SK-N-SH (cell line): ENCODE results near the gene OR2H1. TPM values are rescaled to one million over a fixed set of nuclear protein-coding genes. Genes with fewer than 3 reads are reported as not detected.

Experiments used
- CTCF ChIA-PET: fragments of 300-600, 350-600 bp; formaldehyde crosslinking; extraction: SDS; loops from one replicate; lab custom pipeline; 2021; lab: Yijun Ruan, JAX
- POLR2A ChIA-PET: fragments of 350-600 bp; sonication (Branson Sonifier 250); formaldehyde crosslinking; extraction: SDS; loops from one replicate; lab custom pipeline; 2020; ENCODE audit warnings: antibody characterized with exemption, inconsistent platforms; lab: Yijun Ruan, JAX
- DNase-seq: peaks from one replicate; pipeline ENCODE4 v3.0.0; 2012
- H2AFZ ChIP-seq: fragments of 200-600 bp; sonication (generic); 2 replicates; pipeline ENCODE4 v1.8.1; 2016; ENCODE audit warnings: antibody characterized with exemption, mild to moderate bottlenecking, low read depth
- H3F3A ChIP-seq: fragments of 200-600 bp; sonication (generic); replicated peaks from 2 replicates; pipeline ENCODE3; 2016; ENCODE audit warnings: antibody characterized with exemption, mild to moderate bottlenecking; ENCODE audit not compliant: insufficient read depth
- H3K27ac ChIP-seq, 2 experiments: fragments of 200-500 bp in 1 of 2; fragments of 200-600 bp in 1 of 2; sonication (Bioruptor generic) in 1 of 2; sonication (generic), shearing (Covaris generic) in 1 of 2; 2 replicates each; pipeline versions ENCODE4 v1.5.1 to v1.6.1; 2014 to 2016; ENCODE audit warnings: low read depth in 2 of 2, inconsistent platforms in 1 of 2, low read length in 1 of 2, mild to moderate bottlenecking in 1 of 2, mixed read lengths in 1 of 2
- H3K27me3 ChIP-seq: fragments of 200-600 bp; sonication (generic), shearing (Covaris generic); 2 replicates; pipeline ENCODE4 v1.6.1; 2016; ENCODE audit warnings: mixed run types; ENCODE audit not compliant: insufficient read depth
- H3K36me3 ChIP-seq, 2 experiments: fragments of 200-500 bp in 1 of 2; fragments of 200-600 bp in 1 of 2; sonication (Bioruptor generic) in 1 of 2; sonication (generic) in 1 of 2; replicated peaks in 1 of 2; 2 replicates each; pipeline versions ENCODE3 to v1.5.1; 2014 to 2016; ENCODE audit warnings: low read length in 1 of 2, mild to moderate bottlenecking in 1 of 2; ENCODE audit not compliant: insufficient read depth in 2 of 2, control insufficient read depth in 1 of 2
- H3K4me1 ChIP-seq, 2 experiments: fragments of 200-500 bp in 1 of 2; fragments of 200-600 bp in 1 of 2; sonication (Bioruptor generic) in 1 of 2; sonication (generic), shearing (Covaris generic) in 1 of 2; 2 replicates each; pipeline versions ENCODE4 v1.5.1 to v1.6.1; 2014 to 2016; ENCODE audit warnings: low read depth in 1 of 2, low read length in 1 of 2, mixed run types in 1 of 2; ENCODE audit not compliant: insufficient read depth in 2 of 2, control insufficient read depth in 1 of 2
- H3K4me2 ChIP-seq: fragments of 200-600 bp; sonication (generic), shearing (Covaris generic); 2 replicates; pipeline ENCODE4 v1.6.1; 2017; ENCODE audit warnings: mixed run types
- H3K4me3 ChIP-seq, 2 experiments: fragments of 200-500 bp in 1 of 2; fragments of 200-600 bp in 1 of 2; sonication (Bioruptor generic) in 1 of 2; sonication (generic), shearing (Covaris generic) in 1 of 2; 2 replicates each; pipeline versions ENCODE4 v1.5.1 to v1.8.1; 2014 to 2016; ENCODE audit warnings: low read depth in 2 of 2, inconsistent platforms in 1 of 2, low read length in 1 of 2, mild to moderate bottlenecking in 1 of 2, mixed read lengths in 1 of 2, moderate library complexity in 1 of 2
- H3K79me2 ChIP-seq: fragments of 200-600 bp; sonication (generic); 2 replicates; pipeline ENCODE4 v1.8.1; 2017; ENCODE audit warnings: mild to moderate bottlenecking; ENCODE audit not compliant: insufficient read depth
- H3K9ac ChIP-seq: fragments of 200-600 bp; sonication (generic); 2 replicates; pipeline ENCODE4 v1.6.1; 2017; ENCODE audit warnings: mixed run types
- H3K9me2 ChIP-seq: fragments of 200-600 bp; sonication (generic); 2 replicates; pipeline ENCODE4 v1.6.1; 2017; ENCODE audit warnings: mixed run types
- H3K9me3 ChIP-seq: fragments of 200-600 bp; sonication (generic); 2 replicates; pipeline ENCODE4 v1.6.1; 2017; ENCODE audit warnings: mixed run types, mild to moderate bottlenecking, moderate library complexity
- H4K20me1 ChIP-seq: fragments of 200-600 bp; sonication (generic); 2 replicates; pipeline ENCODE4 v1.6.1; 2017; ENCODE audit warnings: mild to moderate bottlenecking, mixed run types; ENCODE audit not compliant: insufficient read depth
- MXI1 ChIP-seq: IDR thresholded peaks from 2 replicates; pipeline ENCODE4 v1.6.1; 2012; ENCODE audit warnings: mild to moderate bottlenecking, low read depth, low read length, improper control_type of control experiment
- PBX3 ChIP-seq: IDR thresholded peaks from 2 replicates; pipeline ENCODE4; 2012
- SIN3A ChIP-seq: IDR thresholded peaks from 2 replicates; pipeline ENCODE4 v1.6.1; 2012; ENCODE audit warnings: low read depth, mild to moderate bottlenecking, low read length, moderate library complexity, borderline replicate concordance
- SMC3 ChIP-seq: IDR thresholded peaks from 2 replicates; pipeline ENCODE4 v1.6.1; 2012; ENCODE audit warnings: low read depth, low read length, improper control_type of control experiment
- YY1 ChIP-seq: IDR thresholded peaks from 2 replicates; pipeline ENCODE4 v1.4.0; 2012; ENCODE audit warnings: low read depth, mild to moderate bottlenecking
- WGBS: methylation state at CpG from one replicate; pipeline ENCODE4 v1.1.6; 2017; ENCODE audit warnings: low lambda C conversion rate; 5-methylcytosine and 5-hydroxymethylcytosine counted together
- polyA plus RNA-seq, 3 experiments: library from polyadenylated mRNA; depleted of rRNA; stranded (reverse); fragments of >200 nt; gene quantifications; 2 replicates each; pipeline ENCODE4 v1.2.3, GENCODE V29; 2012
- TF ChIP-seq, protein P1 (sequence below): fragments of 200-600 bp; sonication (generic); IDR thresholded peaks from 2 replicates; pipeline ENCODE4 v1.6.1; 2017; ENCODE audit warnings: antibody characterized with exemption, mild to moderate bottlenecking, moderate library complexity

OR2H1 gene
- polyA plus RNA-seq, 1 of the 3 experiments (the other 2 are of a cell fraction), result not detected

DNA sequence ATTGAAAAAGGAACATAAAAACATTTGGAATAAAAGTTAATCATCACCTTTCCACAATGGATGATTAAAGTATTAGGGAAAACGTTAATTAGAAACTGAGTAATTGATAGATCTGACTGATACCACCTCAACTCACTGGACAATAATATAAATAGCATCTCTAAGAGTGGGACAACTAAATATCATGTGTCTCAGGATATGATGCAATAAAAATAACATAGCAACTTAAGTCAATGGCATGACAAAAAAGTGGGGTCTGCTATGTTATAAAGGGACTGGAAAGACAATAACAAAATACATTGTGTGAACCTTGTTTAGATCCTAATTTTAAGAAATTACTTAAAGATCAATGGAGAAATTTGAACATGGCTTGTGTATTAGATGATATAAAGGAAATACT is 31.9 kb upstream of the OR2H1 start:
- H3K4me3 ChIP-seq, result no peak overlapping the region
- H3K9ac ChIP-seq, result no peak overlapping the region
- 3% methylated on average over 1 of the region's 1 CpG for WGBS

GRCh38 chr6:29426654-29427053 is 30.3 kb upstream of the OR2H1 start:
- POLR2A ChIA-PET, result no interaction called here
- TF ChIP-seq, protein P1, sequence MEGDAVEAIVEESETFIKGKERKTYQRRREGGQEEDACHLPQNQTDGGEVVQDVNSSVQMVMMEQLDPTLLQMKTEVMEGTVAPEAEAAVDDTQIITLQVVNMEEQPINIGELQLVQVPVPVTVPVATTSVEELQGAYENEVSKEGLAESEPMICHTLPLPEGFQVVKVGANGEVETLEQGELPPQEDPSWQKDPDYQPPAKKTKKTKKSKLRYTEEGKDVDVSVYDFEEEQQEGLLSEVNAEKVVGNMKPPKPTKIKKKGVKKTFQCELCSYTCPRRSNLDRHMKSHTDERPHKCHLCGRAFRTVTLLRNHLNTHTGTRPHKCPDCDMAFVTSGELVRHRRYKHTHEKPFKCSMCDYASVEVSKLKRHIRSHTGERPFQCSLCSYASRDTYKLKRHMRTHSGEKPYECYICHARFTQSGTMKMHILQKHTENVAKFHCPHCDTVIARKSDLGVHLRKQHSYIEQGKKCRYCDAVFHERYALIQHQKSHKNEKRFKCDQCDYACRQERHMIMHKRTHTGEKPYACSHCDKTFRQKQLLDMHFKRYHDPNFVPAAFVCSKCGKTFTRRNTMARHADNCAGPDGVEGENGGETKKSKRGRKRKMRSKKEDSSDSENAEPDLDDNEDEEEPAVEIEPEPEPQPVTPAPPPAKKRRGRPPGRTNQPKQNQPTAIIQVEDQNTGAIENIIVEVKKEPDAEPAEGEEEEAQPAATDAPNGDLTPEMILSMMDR, result 0 out of 2 replicates have a peak, but pooled peaks have one; percentile 15
- TF ChIP-seq MXI1, result no peak
- TF ChIP-seq, all 33 proteins: peak for 1
- Histone ChIP-seq H3K9me3 (no peaks in the 10 kb centered on the region), H3K27ac (no peak overlapping the region), H3K4me1 (no peaks in the 10 kb centered on the region), H3K4me3 (no peak overlapping the region), H3K9me2 (no peaks in the 10 kb centered on the region), H2AFZ (no peak overlapping the region), H3K27me3 (peaks cover 26% of the 10 kb centered on the region), H3K79me2 (no peaks in the 10 kb centered on the region), H3K36me3 (no peaks in the 10 kb centered on the region), H3K9ac (no peak overlapping the region), H3F3A (no peaks in the 10 kb centered on the region), H3K4me2 (no peak overlapping the region), H4K20me1 (no peaks in the 10 kb centered on the region)
- WGBS, result 8% methylated on average over 3 of the region's 3 CpGs
- CTCF ChIA-PET, result no interaction called here
- DNase-seq, result no peak

More for the DNA sequence above, 31.9 kb upstream of the OR2H1 start:
- no peak overlapping the region for H2AFZ ChIP-seq
- DNase-seq, result no peak
- H3K27ac ChIP-seq, result no peak overlapping the region
- no peak overlapping the region for H3K4me2 ChIP-seq
- no peaks in the 10 kb centered on the region for H3K4me1 ChIP-seq
- H3F3A ChIP-seq, result no peaks in the 10 kb centered on the region
- H3K36me3 ChIP-seq, result no peaks in the 10 kb centered on the region
- H3K79me2 ChIP-seq, result no peaks in the 10 kb centered on the region
- H4K20me1 ChIP-seq, result no peaks in the 10 kb centered on the region
- CTCF ChIA-PET, result no interaction called here
- no peaks in the 10 kb centered on the region for H3K9me2 ChIP-seq
- TF ChIP-seq PBX3 (no peak), SIN3A (no peak), YY1 (no peak), SMC3 (no peak)
- TF ChIP-seq, protein P1, result no peak
- TF ChIP-seq, all 33 proteins: peak for 0
- H3K9me3 ChIP-seq, result no peaks in the 10 kb centered on the region
- POLR2A ChIA-PET, result no interaction called here
- H3K27me3 ChIP-seq, result peaks cover 28% of the 10 kb centered on the region
